Measurements from ENCODE around the gene MAP3K13. TPM values are rescaled to one million over a fixed set of nuclear protein-coding genes. Genes with fewer than 3 reads are reported as not detected.

MAP3K13 gene
- total and polyA plus RNA-seq, 8 donors = 17.2 to 43.1 (median 23.3) TPM

DNA sequence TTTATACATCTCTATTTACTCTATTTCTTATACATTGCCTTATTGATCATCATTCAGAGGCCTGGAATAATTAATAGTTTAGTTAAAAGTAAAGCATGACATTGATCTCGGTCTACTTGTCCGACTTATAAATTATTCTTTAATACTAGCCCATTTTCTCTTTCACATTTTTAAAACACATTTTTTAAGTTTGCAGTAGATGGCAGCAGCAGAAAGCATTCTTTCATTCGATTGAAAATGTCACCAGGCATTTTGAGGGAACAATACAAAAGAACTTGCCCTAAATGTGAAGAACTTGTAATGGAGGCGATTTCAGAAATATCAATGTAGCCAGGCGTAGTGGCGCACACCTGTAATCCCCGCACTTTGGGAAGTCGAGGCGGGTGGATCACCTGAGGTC is 15.5 kb upstream of the MAP3K13 start:
- H3K9me3 ChIP-seq = no peaks in the 10 kb centered on the region
- intact Hi-C loops (cut with DNase I) = no loop called here
- H3K4me1 ChIP-seq = peaks cover 0 to 12% (median 2%) of the 10 kb centered on the region in 3 donors
- no peak overlapping the region for H3K4me3 ChIP-seq
- H3K27ac ChIP-seq = no peak overlapping the region
- no peaks in the 10 kb centered on the region for H3K36me3 ChIP-seq
- ATAC-seq (no peak), DNase-seq (no peak), FAIRE-seq (no peak)
- no peak for TF ChIP-seq CTCF (IDR thresholded peaks at IDR 0.05)
- no peaks in the 10 kb centered on the region for H3K27me3 ChIP-seq
- WGBS, 2 donors = 85 to 94% methylated on average over 9 of the region's 9 CpGs

- whole genome bisulfite sequencing, 2 donors = 86 to 88% methylated on average over 6 of the region's 6 CpGs
- ATAC-seq (no peak), FAIRE-seq (no peak), DNase-seq (no peak)
- H3K4me1 ChIP-seq = peaks cover 0 to 16% (median 11%) of the 10 kb centered on the region in 3 donors
- H3K27me3 ChIP-seq = no peaks in the 10 kb centered on the region
- H3K27ac ChIP-seq = no peak overlapping the region
- H3K36me3 ChIP-seq = no peaks in the 10 kb centered on the region
- no peaks in the 10 kb centered on the region for H3K9me3 ChIP-seq
- no peak overlapping the region for H3K4me3 ChIP-seq
- intact Hi-C loops (cut with DNase I) = no loop called here
- TF ChIP-seq CTCF (IDR thresholded peaks at IDR 0.05) = no peak
These were observed 12.1 kb upstream of the MAP3K13 start for GRCh38 chr3:185350841-185351240.

- intact Hi-C loops (cut with DNase I) = no loop called here
- DNase-seq = no peak
- no peak for FAIRE-seq
These were observed 11.5 kb upstream of the MAP3K13 start for GRCh38 chr3:185351396-185351795.

DNA sequence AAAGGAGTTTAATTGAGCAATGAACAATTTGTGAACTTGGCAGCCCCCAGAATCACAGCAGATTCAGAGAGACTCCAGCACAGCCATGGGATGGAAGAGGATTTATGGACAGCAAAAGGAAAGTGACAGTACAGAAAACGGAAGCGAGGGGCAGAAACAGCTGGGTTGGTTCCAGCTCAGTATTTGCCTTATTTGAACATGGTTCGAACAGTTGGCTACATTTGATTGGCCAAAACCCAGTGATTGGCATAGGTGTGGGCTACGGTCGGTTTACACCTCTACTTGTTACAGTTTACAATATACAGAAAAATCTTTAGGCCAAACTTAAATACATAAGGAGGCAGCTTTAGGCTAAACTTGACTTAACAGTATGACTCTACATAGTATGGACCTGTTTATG is 9.7 kb upstream of the MAP3K13 start:
- Histone ChIP-seq H3K4me1 (peaks cover 0 to 14% (median 11%) of the 10 kb centered on the region in 3 donors), H3K4me3 (no peak overlapping the region), H3K27ac (peak overlapping the region in 2 of 4 donors; percentile 12 to 24), H3K27me3 (no peaks in the 10 kb centered on the region), H3K9me3 (no peaks in the 10 kb centered on the region), H3K36me3 (no peaks in the 10 kb centered on the region)
- WGBS, 2 donors = 43 to 49% methylated on average over 5 of the region's 5 CpGs
- peak in 1 of 6 donors; percentile 25 for DNase-seq
- no peak for FAIRE-seq
- no peak for TF ChIP-seq CTCF (IDR thresholded peaks at IDR 0.05)
- ATAC-seq = peak; percentile 53 to 74 (median 66)
- intact Hi-C loops (cut with DNase I) = no loop called here

More at GRCh38 chr3:185351396-185351795, 11.5 kb upstream of the MAP3K13 start:
- no peak for ATAC-seq
- 65 to 68% methylated on average over 2 of the region's 2 CpGs for WGBS, 2 donors
- no peaks in the 10 kb centered on the region for H3K36me3 ChIP-seq
- no peaks in the 10 kb centered on the region for H3K9me3 ChIP-seq
- H3K4me3 ChIP-seq = no peak overlapping the region
- no peaks in the 10 kb centered on the region for H3K27me3 ChIP-seq
- no peak overlapping the region for H3K27ac ChIP-seq
- TF ChIP-seq CTCF (IDR thresholded peaks at IDR 0.05) = no peak
- peaks cover 0 to 14% (median 12%) of the 10 kb centered on the region in 3 donors for H3K4me1 ChIP-seq

DNA sequence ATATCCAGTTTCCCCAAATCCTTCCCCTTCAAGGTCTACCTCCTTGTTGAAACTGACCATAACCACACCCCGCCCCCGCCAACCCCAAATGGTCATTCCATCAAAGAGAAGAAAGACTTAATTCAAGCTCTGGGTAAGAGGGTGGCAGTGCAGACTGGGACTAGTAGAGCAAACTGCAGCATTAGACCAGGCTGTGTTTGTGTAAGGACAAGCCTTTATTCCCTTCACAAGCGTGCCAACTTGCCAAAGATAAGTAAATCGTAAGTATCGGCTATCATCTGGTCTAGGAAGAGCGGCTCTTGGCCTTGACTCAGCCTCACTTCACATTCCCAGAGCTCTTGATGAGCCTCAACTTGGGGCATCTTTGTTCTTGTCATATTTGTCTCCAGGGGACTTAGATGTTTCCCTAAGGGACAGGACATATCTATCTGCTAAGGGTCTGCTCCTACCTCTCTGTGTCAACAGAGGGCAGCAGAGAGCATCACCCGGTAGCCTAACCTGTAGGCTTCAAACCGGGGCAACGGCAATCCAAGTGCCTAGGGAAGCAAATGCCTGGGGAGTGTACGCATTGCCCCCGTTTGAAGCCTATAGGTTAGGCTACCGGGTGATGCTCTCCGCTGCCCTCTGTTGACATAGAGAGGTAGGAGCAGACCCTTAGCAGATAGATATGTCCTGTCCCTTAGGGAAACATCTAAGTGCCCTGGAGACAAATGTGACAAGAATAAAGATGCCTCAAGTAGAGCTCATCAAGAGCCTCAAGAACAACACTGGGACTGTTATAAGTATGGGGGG is 8.9 kb upstream of the MAP3K13 start:
- Histone ChIP-seq H3K9me3 (no peaks in the 10 kb centered on the region), H3K27ac (peak overlapping the region in 2 of 4 donors; percentile 12 to 24), H3K27me3 (no peaks in the 10 kb centered on the region), H3K36me3 (no peaks in the 10 kb centered on the region), H3K4me3 (no peak overlapping the region), H3K4me1 (peaks cover 0 to 14% (median 11%) of the 10 kb centered on the region in 3 donors)
- DNase-seq (peak; percentile 50 to 73 (median 66)), ATAC-seq (peak; percentile 91 to 94 (median 93)), FAIRE-seq (no peak)
- intact Hi-C loops (cut with DNase I) = no loop called here
- peak; percentile 23 to 57 (median 46) for TF ChIP-seq CTCF (IDR thresholded peaks at IDR 0.05)
- WGBS, 2 donors = 47 to 52% methylated on average over 13 of the region's 13 CpGs
